WTC11 (cell line): ENCODE data around the gene SURF1. TPM values are rescaled to one million over a fixed set of nuclear protein-coding genes. Genes with fewer than 3 reads are reported as not detected.

Experiments used
- ATAC-seq: fragments of 200-7000 bp; cut with Tn5 transposase; 2 replicates; pipeline ENCODE4 v1.10.0; 2021; ENCODE audit warnings: mild to moderate bottlenecking, moderate library complexity
- CTCF ChIA-PET: fragments of 300-600 bp; sonication (Branson Sonifier 250); formaldehyde crosslinking; loops from one replicate; lab custom pipeline; 2021; ENCODE audit warnings: antibody characterized with exemption; lab: Charles Lee
- POLR2A ChIA-PET: fragments of 350-600 bp; sonication (Branson Sonifier 250); formaldehyde crosslinking; loops from one replicate; lab custom pipeline; 2021; ENCODE audit warnings: antibody characterized with exemption; lab: Charles Lee
- DNase-seq: peaks from one replicate; pipeline ENCODE4 v3.0.0; 2021; ENCODE audit warnings: low spot score
- H3K27ac Mint-ChIP-seq: 2 replicates; pipeline ENCODE4 v1.8.0; 2021; ENCODE audit warnings: mixed read lengths
- H3K27me3 Mint-ChIP-seq: 2 replicates; pipeline ENCODE4 v1.8.0; 2021; ENCODE audit warnings: low read depth, mild to moderate bottlenecking, moderate library complexity, mixed read lengths
- H3K36me3 Mint-ChIP-seq: 2 replicates; pipeline ENCODE4 v1.8.0; 2021; ENCODE audit warnings: mixed read lengths
- H3K4me1 Mint-ChIP-seq: 2 replicates; pipeline ENCODE4 v1.8.0; 2022; ENCODE audit warnings: mixed read lengths
- H3K4me3 Mint-ChIP-seq: 2 replicates; pipeline ENCODE4 v1.8.0; 2021; ENCODE audit warnings: mild to moderate bottlenecking, moderate library complexity, mixed read lengths
- H3K9me3 Mint-ChIP-seq: 2 replicates; pipeline ENCODE4 v1.8.0; 2021; ENCODE audit warnings: mixed read lengths
- ESRRA ChIP-seq: sonication (generic); formaldehyde crosslinking; IDR thresholded peaks from 2 replicates; pipeline ENCODE4 v1.8.1; 2022; ENCODE audit warnings: mild to moderate bottlenecking, missing genetic modification reagents, borderline replicate concordance
- FOXP1 ChIP-seq: sonication (generic); formaldehyde crosslinking; IDR thresholded peaks from 2 replicates; pipeline ENCODE4 v1.8.0; 2022; ENCODE audit warnings: missing genetic modification reagents, mild to moderate bottlenecking, moderate library complexity, borderline replicate concordance
- HMGA2 ChIP-seq: fragments of 250-450 bp; sonication (Bioruptor Pico); IDR thresholded peaks from 2 replicates; pipeline ENCODE4 v1.4.0; 2021; ENCODE audit warnings: mild to moderate bottlenecking, moderate library complexity
- IRF2 ChIP-seq: sonication (generic); formaldehyde crosslinking; IDR thresholded peaks from 2 replicates; pipeline ENCODE4 v1.8.0; 2022; ENCODE audit warnings: low read depth, missing genetic modification reagents, borderline replicate concordance
- MYBL2 ChIP-seq: sonication (generic); formaldehyde crosslinking; IDR thresholded peaks from 2 replicates; pipeline ENCODE4 v1.8.1; 2023; ENCODE audit warnings: mild to moderate bottlenecking, moderate library complexity, missing genetic modification reagents
- NR3C1 ChIP-seq: sonication (generic); formaldehyde crosslinking; conservative IDR thresholded peaks from 2 replicates; pipeline ENCODE4 v1.8.1; 2023; ENCODE audit warnings: low read depth, mild to moderate bottlenecking, missing genetic modification reagents
- OVOL2 ChIP-seq: fragments of 250-450 bp; sonication (Bioruptor Pico); IDR thresholded peaks from 2 replicates; pipeline ENCODE4 v1.9.0; 2021; ENCODE audit warnings: mild to moderate bottlenecking, borderline replicate concordance
- PRRX2 ChIP-seq: fragments of 250-450 bp; sonication (Bioruptor Pico); IDR thresholded peaks from 2 replicates; pipeline ENCODE4 v1.8.0; 2021; ENCODE audit warnings: mild to moderate bottlenecking
- RELA ChIP-seq: sonication (generic); formaldehyde crosslinking; IDR thresholded peaks from 2 replicates; pipeline ENCODE4 v1.8.1; 2022; ENCODE audit warnings: missing genetic modification reagents, mild to moderate bottlenecking, borderline replicate concordance
- ZNF423 ChIP-seq: fragments of 250-450 bp; sonication (Bioruptor Pico); IDR thresholded peaks from 2 replicates; pipeline ENCODE4 v2.1.2; 2022; ENCODE audit warnings: mild to moderate bottlenecking, moderate library complexity
- ZNF512 ChIP-seq: sonication (generic); formaldehyde crosslinking; IDR thresholded peaks from 2 replicates; pipeline ENCODE4 v1.8.1; 2022; ENCODE audit warnings: missing genetic modification reagents, borderline replicate concordance
- ZNF671 ChIP-seq: fragments of 250-450 bp; sonication (Bioruptor Pico); IDR thresholded peaks from 2 replicates; pipeline ENCODE4 v1.8.0; 2021; ENCODE audit warnings: mild to moderate bottlenecking
- total RNA-seq: library from RNA; stranded (reverse); gene quantifications from 3 replicates; pipeline ENCODE4 v1.2.3, GENCODE V29; 2021
- TF ChIP-seq, protein P1 (sequence below): sonication (generic); formaldehyde crosslinking; IDR thresholded peaks from 2 replicates; pipeline ENCODE4 v1.8.1; 2023; ENCODE audit warnings: mild to moderate bottlenecking, moderate library complexity, missing genetic modification reagents
- TF ChIP-seq, protein P2 (sequence below): fragments of 200-600 bp; IDR thresholded peaks from 2 replicates; pipeline ENCODE4 v1.8.0; 2022; ENCODE audit warnings: antibody characterized with exemption
- TF ChIP-seq, protein P3 (sequence below): sonication (generic); formaldehyde crosslinking; IDR thresholded peaks from 2 replicates; pipeline ENCODE4 v1.8.1; 2022; ENCODE audit warnings: mild to moderate bottlenecking, moderate library complexity, missing genetic modification reagents
- TF ChIP-seq, protein P4 (sequence below): sonication (generic); formaldehyde crosslinking; IDR thresholded peaks from 2 replicates; pipeline ENCODE4 v1.8.0; 2022; ENCODE audit warnings: mild to moderate bottlenecking, missing genetic modification reagents

SURF1 gene
- total RNA-seq, 1 experiment from 2014 or later, result 33.3 TPM

GRCh38 chr9:133403766-133404453, 47.6 kb upstream of the SURF1 start:
- no peaks in the 10 kb centered on the region for H3K27me3 Mint-ChIP-seq
- no peaks in the 10 kb centered on the region for H3K9me3 Mint-ChIP-seq
- TF ChIP-seq ESRRA (CRISPR knock-in tag) (no peak), PRRX2 (CRISPR knock-in tag) (peak; percentile 63), MYBL2 (CRISPR knock-in tag) (no peak), ZNF423 (peak; percentile 10; the same call in 1 of the 2 replicates), IRF2 (CRISPR knock-in tag) (no peak)
- TF ChIP-seq, protein P1, sequence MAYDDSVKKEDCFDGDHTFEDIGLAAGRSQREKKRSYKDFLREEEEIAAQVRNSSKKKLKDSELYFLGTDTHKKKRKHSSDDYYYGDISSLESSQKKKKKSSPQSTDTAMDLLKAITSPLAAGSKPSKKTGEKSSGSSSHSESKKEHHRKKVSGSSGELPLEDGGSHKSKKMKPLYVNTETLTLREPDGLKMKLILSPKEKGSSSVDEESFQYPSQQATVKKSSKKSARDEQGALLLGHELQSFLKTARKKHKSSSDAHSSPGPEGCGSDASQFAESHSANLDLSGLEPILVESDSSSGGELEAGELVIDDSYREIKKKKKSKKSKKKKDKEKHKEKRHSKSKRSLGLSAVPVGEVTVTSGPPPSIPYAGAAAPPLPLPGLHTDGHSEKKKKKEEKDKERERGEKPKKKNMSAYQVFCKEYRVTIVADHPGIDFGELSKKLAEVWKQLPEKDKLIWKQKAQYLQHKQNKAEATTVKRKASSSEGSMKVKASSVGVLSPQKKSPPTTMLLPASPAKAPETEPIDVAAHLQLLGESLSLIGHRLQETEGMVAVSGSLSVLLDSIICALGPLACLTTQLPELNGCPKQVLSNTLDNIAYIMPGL, result 0 out of 2 replicates have a peak, but pooled peaks have one; percentile 53
- TF ChIP-seq, protein P2, sequence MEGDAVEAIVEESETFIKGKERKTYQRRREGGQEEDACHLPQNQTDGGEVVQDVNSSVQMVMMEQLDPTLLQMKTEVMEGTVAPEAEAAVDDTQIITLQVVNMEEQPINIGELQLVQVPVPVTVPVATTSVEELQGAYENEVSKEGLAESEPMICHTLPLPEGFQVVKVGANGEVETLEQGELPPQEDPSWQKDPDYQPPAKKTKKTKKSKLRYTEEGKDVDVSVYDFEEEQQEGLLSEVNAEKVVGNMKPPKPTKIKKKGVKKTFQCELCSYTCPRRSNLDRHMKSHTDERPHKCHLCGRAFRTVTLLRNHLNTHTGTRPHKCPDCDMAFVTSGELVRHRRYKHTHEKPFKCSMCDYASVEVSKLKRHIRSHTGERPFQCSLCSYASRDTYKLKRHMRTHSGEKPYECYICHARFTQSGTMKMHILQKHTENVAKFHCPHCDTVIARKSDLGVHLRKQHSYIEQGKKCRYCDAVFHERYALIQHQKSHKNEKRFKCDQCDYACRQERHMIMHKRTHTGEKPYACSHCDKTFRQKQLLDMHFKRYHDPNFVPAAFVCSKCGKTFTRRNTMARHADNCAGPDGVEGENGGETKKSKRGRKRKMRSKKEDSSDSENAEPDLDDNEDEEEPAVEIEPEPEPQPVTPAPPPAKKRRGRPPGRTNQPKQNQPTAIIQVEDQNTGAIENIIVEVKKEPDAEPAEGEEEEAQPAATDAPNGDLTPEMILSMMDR, result peak; percentile 64
- H3K4me1 Mint-ChIP-seq, result no peaks in the 10 kb centered on the region
- DNase-seq, result peak; percentile 72
- H3K4me3 Mint-ChIP-seq, result no peak overlapping the region
- peaks cover 33% of the 10 kb centered on the region for H3K36me3 Mint-ChIP-seq
- POLR2A ChIA-PET, result no interaction called here
- H3K27ac Mint-ChIP-seq, result 0 out of 2 replicates have a peak overlapping the region, but pooled peaks have one; percentile 60
- peak; percentile 80 for ATAC-seq
- CTCF ChIA-PET, result interaction anchor here (1.0 to 1.7 kb wide), 2 partner anchors 8 to 27 kb away, joined by 5 to 9 read pairs; no protein-coding TSS in a partner anchor

GRCh38 chr9:133402689-133403088, 46.4 kb upstream of the SURF1 start:
- no peak overlapping the region for H3K27ac Mint-ChIP-seq
- ChIA-PET POLR2A (interaction anchor here (1.2 kb wide), 1 partner anchor 16 kb away, joined by 3 read pairs; the partner anchor contains the start of gene REXO4), CTCF (interaction anchor here (1.0 kb wide), 2 partner anchors 16 to 82 kb away, joined by 3 read pairs; no protein-coding TSS in a partner anchor)
- no peak for ATAC-seq
- H3K27me3 Mint-ChIP-seq, result no peaks in the 10 kb centered on the region
- no peaks in the 10 kb centered on the region for H3K9me3 Mint-ChIP-seq
- H3K4me1 Mint-ChIP-seq, result no peaks in the 10 kb centered on the region
- DNase-seq, result no peak
- peaks cover 28% of the 10 kb centered on the region for H3K36me3 Mint-ChIP-seq
- TF ChIP-seq, protein P3, sequence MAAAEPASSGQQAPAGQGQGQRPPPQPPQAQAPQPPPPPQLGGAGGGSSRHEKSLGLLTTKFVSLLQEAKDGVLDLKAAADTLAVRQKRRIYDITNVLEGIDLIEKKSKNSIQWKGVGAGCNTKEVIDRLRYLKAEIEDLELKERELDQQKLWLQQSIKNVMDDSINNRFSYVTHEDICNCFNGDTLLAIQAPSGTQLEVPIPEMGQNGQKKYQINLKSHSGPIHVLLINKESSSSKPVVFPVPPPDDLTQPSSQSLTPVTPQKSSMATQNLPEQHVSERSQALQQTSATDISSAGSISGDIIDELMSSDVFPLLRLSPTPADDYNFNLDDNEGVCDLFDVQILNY (CRISPR knock-in tag), result no peak
- no peak for TF ChIP-seq OVOL2 (CRISPR knock-in tag)
- no peak for TF ChIP-seq HMGA2 (CRISPR knock-in tag)
- TF ChIP-seq ZNF671 (CRISPR knock-in tag), result no peak
- no peak for TF ChIP-seq RELA (CRISPR knock-in tag)
- no peak for TF ChIP-seq ZNF512 (CRISPR knock-in tag)
- TF ChIP-seq, protein P4, sequence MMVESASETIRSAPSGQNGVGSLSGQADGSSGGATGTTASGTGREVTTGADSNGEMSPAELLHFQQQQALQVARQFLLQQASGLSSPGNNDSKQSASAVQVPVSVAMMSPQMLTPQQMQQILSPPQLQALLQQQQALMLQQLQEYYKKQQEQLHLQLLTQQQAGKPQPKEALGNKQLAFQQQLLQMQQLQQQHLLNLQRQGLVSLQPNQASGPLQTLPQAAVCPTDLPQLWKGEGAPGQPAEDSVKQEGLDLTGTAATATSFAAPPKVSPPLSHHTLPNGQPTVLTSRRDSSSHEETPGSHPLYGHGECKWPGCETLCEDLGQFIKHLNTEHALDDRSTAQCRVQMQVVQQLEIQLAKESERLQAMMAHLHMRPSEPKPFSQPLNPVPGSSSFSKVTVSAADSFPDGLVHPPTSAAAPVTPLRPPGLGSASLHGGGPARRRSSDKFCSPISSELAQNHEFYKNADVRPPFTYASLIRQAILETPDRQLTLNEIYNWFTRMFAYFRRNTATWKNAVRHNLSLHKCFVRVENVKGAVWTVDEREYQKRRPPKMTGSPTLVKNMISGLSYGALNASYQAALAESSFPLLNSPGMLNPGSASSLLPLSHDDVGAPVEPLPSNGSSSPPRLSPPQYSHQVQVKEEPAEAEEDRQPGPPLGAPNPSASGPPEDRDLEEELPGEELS (CRISPR knock-in tag), result no peak
- TF ChIP-seq NR3C1 (CRISPR knock-in tag), result no peak
- TF ChIP-seq FOXP1, result no peak
- no peak overlapping the region for H3K4me3 Mint-ChIP-seq
